GM12878 (cell line): ENCODE results near the gene TMEM229B. TPM values are rescaled to one million over a fixed set of nuclear protein-coding genes. Genes with fewer than 3 reads are reported as not detected.

Experiments used
- ATAC-seq: fragments of 200-7000 bp; cut with Tn5 transposase; 3 replicates; pipeline ENCODE4 v1.9.1; 2020; ENCODE audit warnings: mild to moderate bottlenecking, moderate library complexity
- BruUV-seq: library from RNA; stranded (reverse); fragments of 400-500 nt; replicated peaks from 2 replicates; lab custom pipeline; 2021; lab: Mats Ljungman, UMichigan
- CTCF ChIA-PET: fragments of 300-600 bp; sonication (Branson Sonifier 250); formaldehyde crosslinking; extraction: SDS; loops from one replicate; lab custom pipeline; 2021; ENCODE audit warnings: inconsistent platforms; lab: Yijun Ruan, JAX
- POLR2A ChIA-PET: fragments of 350-600 bp; formaldehyde crosslinking; extraction: SDS; loops from one replicate; lab custom pipeline; 2021; ENCODE audit warnings: inconsistent platforms; lab: Charles Lee
- RAD21 ChIA-PET: fragments of 300-600 bp; sonication (Branson Sonifier 250); formaldehyde crosslinking; loops from one replicate; lab custom pipeline; 2023; ENCODE audit warnings: antibody characterized with exemption; ENCODE audit not compliant: unreplicated experiment; lab: Charles Lee
- SMC1A ChIA-PET: fragments of 300-600 bp; sonication (Branson Sonifier 250); formaldehyde crosslinking; loops from one replicate; lab custom pipeline; 2023; ENCODE audit not compliant: unreplicated experiment, uncharacterized antibody; lab: Charles Lee
- DNase-seq: peaks from one replicate; pipeline ENCODE4 v3.0.0-alpha.2; 2011; ENCODE audit warnings: low read depth, low spot score
- FAIRE-seq: peaks from 3 replicates; lab custom pipeline; 2011; peaks lifted over from hg19 to GRCh38; lab: Jason Lieb, UNC
- H2AFZ ChIP-seq: 2 replicates; pipeline ENCODE4 v1.6.0; 2011; ENCODE audit warnings: low read depth, low read length, control low read depth; ENCODE audit not compliant: control insufficient read depth
- H3K27ac ChIP-seq: 2 replicates; pipeline ENCODE4 v1.5.1; 2011; ENCODE audit warnings: control low read depth; ENCODE audit not compliant: control insufficient read depth, insufficient read depth
- H3K27me3 ChIP-seq, 2 experiments: replicated peaks in 1 of 2; 2 replicates each; pipeline versions ENCODE4 v1.6.0 to v1.6.1; 2011; ENCODE audit warnings: low read length in 1 of 2; ENCODE audit not compliant: control insufficient read depth in 2 of 2, insufficient read depth in 2 of 2
- H3K36me3 ChIP-seq, 2 experiments: 2 replicates each; pipeline ENCODE4 v1.5.1; 2011; ENCODE audit warnings: low read length in 1 of 2; ENCODE audit not compliant: control insufficient read depth in 2 of 2, insufficient read depth in 2 of 2
- H3K4me1 ChIP-seq: 2 replicates; pipeline ENCODE4 v1.6.1; 2011; ENCODE audit warnings: mild to moderate bottlenecking, low read length, moderate library complexity, mixed read lengths; ENCODE audit not compliant: control insufficient read depth, insufficient read depth
- H3K4me2 ChIP-seq: 2 replicates; pipeline ENCODE4 v1.6.0; 2011; ENCODE audit warnings: control low read depth; ENCODE audit not compliant: control insufficient read depth, insufficient read depth
- H3K4me3 ChIP-seq: fragments of 200-600 bp; sonication (generic); 2 replicates; pipeline ENCODE4 v1.5.1; 2016
- H3K79me2 ChIP-seq: 2 replicates; pipeline ENCODE4 v1.6.0; 2011; ENCODE audit warnings: low read length; ENCODE audit not compliant: control insufficient read depth, insufficient read depth
- H3K9ac ChIP-seq: 2 replicates; pipeline ENCODE4 v1.8.0; 2011; ENCODE audit warnings: low read length, control low read depth, mixed read lengths; ENCODE audit not compliant: control insufficient read depth, insufficient read depth
- H3K9me3 ChIP-seq: replicated peaks from 3 replicates; pipeline ENCODE4 v1.5.1; 2011; ENCODE audit warnings: mild to moderate bottlenecking, low read length; ENCODE audit not compliant: control insufficient read depth, insufficient read depth
- H4K20me1 ChIP-seq: 2 replicates; pipeline ENCODE4 v1.6.0; 2011; ENCODE audit not compliant: control insufficient read depth, insufficient read depth
- CBX3 ChIP-seq: fragments of 200-600 bp; sonication (generic); IDR thresholded peaks from 2 replicates; pipeline ENCODE4 v1.6.1; 2016; ENCODE audit warnings: low read depth, borderline replicate concordance
- HDAC6 ChIP-seq: fragments of 200-600 bp; sonication (generic); IDR thresholded peaks from one replicate; pipeline ENCODE4 v1.8.0; 2017; ENCODE audit warnings: antibody characterized with exemption; ENCODE audit not compliant: unreplicated experiment
- IKZF1 ChIP-seq: fragments of 450-650 bp; conservative IDR thresholded peaks from 2 replicates; pipeline ENCODE4 v1.6.1; 2017; ENCODE audit warnings: antibody characterized with exemption, mild to moderate bottlenecking
- IRF4 ChIP-seq: IDR thresholded peaks from 2 replicates; pipeline ENCODE4 v1.6.1; 2011; ENCODE audit warnings: low read depth, low read length
- KLF5 ChIP-seq: fragments of 450-650 bp; IDR thresholded peaks from 2 replicates; pipeline ENCODE4 v1.6.1; 2014; ENCODE audit warnings: mild to moderate bottlenecking; ENCODE audit not compliant: partially characterized antibody
- LARP7 ChIP-seq: fragments of 450-650 bp; IDR thresholded peaks from 2 replicates; pipeline ENCODE4 v1.6.1; 2017; ENCODE audit warnings: mild to moderate bottlenecking
- NR2C1 ChIP-seq: fragments of 450-650 bp; IDR thresholded peaks from 2 replicates; pipeline ENCODE4 v1.6.1; 2017; ENCODE audit warnings: antibody characterized with exemption, mild to moderate bottlenecking, moderate library complexity
- PRDM15 ChIP-seq: fragments of 450-650 bp; formaldehyde crosslinking; IDR thresholded peaks from 2 replicates; pipeline ENCODE4 v1.4.0; 2020; ENCODE audit warnings: mild to moderate bottlenecking, moderate library complexity
- RELB ChIP-seq: fragments of 450-650 bp; IDR thresholded peaks from 2 replicates; pipeline ENCODE4 v1.6.1; 2017; ENCODE audit warnings: low read depth, mild to moderate bottlenecking, moderate library complexity
- YBX1 ChIP-seq: fragments of 450-650 bp; IDR thresholded peaks from 2 replicates; pipeline ENCODE4 v1.6.1; 2016; ENCODE audit warnings: antibody characterized with exemption
- ZBED1 ChIP-seq: IDR thresholded peaks from 2 replicates; pipeline ENCODE4 v1.6.1; 2016; ENCODE audit warnings: borderline replicate concordance
- ZSCAN29 ChIP-seq: fragments of 450-650 bp; IDR thresholded peaks from 2 replicates; pipeline ENCODE4 v1.6.1; 2017; ENCODE audit warnings: mild to moderate bottlenecking, moderate library complexity
- WGBS: methylation state at CpG from one replicate; pipeline ENCODE4 v1.1.6; 2016; ENCODE audit warnings: low lambda C conversion rate; ENCODE audit not compliant: insufficient replicate concordance, insufficient coverage; ENCODE audit errors: missing lambda C conversion rate; 5-methylcytosine and 5-hydroxymethylcytosine counted together
- in situ Hi-C: fragments of 300-500 bp; cut with MboI; formaldehyde crosslinking; loops from 9 replicates; pipeline ENCODE4 v1.14.3; 2018; ENCODE audit warnings: mixed read lengths
- intact Hi-C: fragments of 100-400 bp; cut with micrococcal nuclease; formaldehyde crosslinking; loops from one replicate; pipeline ENCODE4 v1.14.2; 2022; ENCODE audit not compliant: unreplicated experiment
- polyA plus RNA-seq, 11 experiments: library from polyadenylated mRNA; depleted of rRNA in 4 of 11; unstranded in 6 of 11; stranded (reverse) in 5 of 11; fragments of >200 nt; fragmentation: Nextera tagmentation in 4 of 11; fragmentation: Illumina TruSeq in 1 of 11; extraction: Ambion mirVana in 4 of 11; extraction: Trizol in 1 of 11; gene quantifications; 1 replicate in 1 of 11; 2 replicates in 10 of 11; pipeline versions ENCODE4 v1.2.1 to v1.2.3, GENCODE V29; 2011 to 2016; ENCODE audit warnings: inconsistent platforms in 2 of 11, missing spikeins in 2 of 11, low read depth in 1 of 11
- total RNA-seq, 4 experiments: library from RNA; depleted of rRNA in 3 of 4; stranded (reverse); fragments of >200 nt in 3 of 4; fragmentation: Illumina TruSeq in 1 of 4; extraction: Trizol in 1 of 4; gene quantifications; 2 replicates each; pipeline versions ENCODE4 v1.2.1 to v1.2.3, GENCODE V29; 2013 to 2021

Gene TMEM229B
- total and polyA plus RNA-seq, 10 of the 15 experiments (the other 5 are each of a cell fraction or from before 2014, with no cell fraction given) = 0.24 to 5.3 (median 1.7) TPM

GRCh38 chr14:67500981-67501380, 12.5 kb upstream of the TMEM229B start:
- Histone ChIP-seq H3K27me3 (no peaks in the 10 kb centered on the region; a peak in 1 of 4 replicates), H3K9ac (no peak overlapping the region), H3K4me3 (no peak overlapping the region), H4K20me1 (no peaks in the 10 kb centered on the region), H2AFZ (no peak overlapping the region), H3K4me1 (no peaks in the 10 kb centered on the region), H3K27ac (no peak overlapping the region), H3K36me3 (no peaks in the 10 kb centered on the region), H3K79me2 (no peaks in the 10 kb centered on the region), H3K9me3 (no peaks in the 10 kb centered on the region), H3K4me2 (no peak overlapping the region)
- TF ChIP-seq IRF4 (no peak), ZSCAN29 (no peak), IKZF1 (no peak)
- ATAC-seq = no peak
- intact Hi-C loops (no loop called here), in situ Hi-C loops (no loop called here)
- CTCF ChIA-PET = interaction anchor here (0.7 kb wide), 1 partner anchor 15 kb away, joined by 3 read pairs; no protein-coding TSS in a partner anchor
- no peak for FAIRE-seq
- DNase-seq = no peak
- POLR2A ChIA-PET = interaction anchor here (0.6 kb wide), 1 partner anchor 97 kb away, joined by 3 read pairs; no protein-coding TSS in a partner anchor
- BruUV-seq = no TSS peak
- SMC1A ChIA-PET = interaction anchor here (1.1 to 1.5 kb wide), 2 partner anchors 13 to 76 kb away, joined by 3 to 4 read pairs; no protein-coding TSS in a partner anchor
- RAD21 ChIA-PET = no interaction called here
- 53% methylated on average over 3 of the region's 3 CpGs for WGBS

- ChIA-PET SMC1A (no interaction called here), POLR2A (no interaction called here)
- TF ChIP-seq PRDM15 (no peak), KLF5 (no peak), YBX1 (no peak), NR2C1 (no peak), RELB (no peak), LARP7 (no peak), ZBED1 (no peak), CBX3 (no peak), HDAC6 (no peak)
Measured at GRCh38 chr14:67497716-67498115, 9.2 kb upstream of the TMEM229B start.

More at GRCh38 chr14:67497716-67498115, 9.2 kb upstream of the TMEM229B start:
- intact Hi-C loops = no loop called here
- no peak for DNase-seq
- BruUV-seq = no TSS peak
- ChIA-PET CTCF (no interaction called here), RAD21 (no interaction called here)
- no peak for ATAC-seq
- Histone ChIP-seq H2AFZ (no peak overlapping the region), H3K9me3 (peaks cover 19% of the 10 kb centered on the region), H3K4me2 (no peak overlapping the region), H3K36me3 (no peaks in the 10 kb centered on the region), H3K27me3 (no peaks in the 10 kb centered on the region), H3K27ac (no peak overlapping the region), H3K4me3 (no peak overlapping the region), H3K9ac (no peak overlapping the region), H3K79me2 (no peaks in the 10 kb centered on the region), H3K4me1 (peaks cover 8% of the 10 kb centered on the region), H4K20me1 (no peaks in the 10 kb centered on the region)
- WGBS = 9% methylated on average over 4 of the region's 4 CpGs
- no peak for FAIRE-seq
- in situ Hi-C loops = no loop called here
